ENCODE results near the gene NXF3.

The NXF3 gene

GRCh38 chrX:103066606-103067005 lies 26.3 kb downstream of the NXF3 start:
- POLR2A ChIA-PET = no interaction called here
- no peak for TF ChIP-seq CTCF (IDR thresholded peaks at IDR 0.05; ENCODE audit: insufficient read depth, low read length, missing control alignments)
- CTCF ChIA-PET = no interaction called here

GRCh38 chrX:103063918-103064434 lies 29.0 kb downstream of the NXF3 start, which contains the start of gene BEX1:
BEX1 (minus strand) TSS chrX:103064171; CDS start chrX:103063274, 897 bp downstream.
- no peak for TF ChIP-seq CTCF (IDR thresholded peaks at IDR 0.05; ENCODE audit: insufficient read depth, low read length, missing control alignments)
- ChIA-PET CTCF (no interaction called here), POLR2A (no interaction called here)
- H3K4me3 ChIP-seq (ENCODE audit: low read depth, low read length) = peak within 1 kb of the TSS; percentile 53
- peak; percentile 3 for DNase-seq (ENCODE audit: low read depth, low spot score)

More at GRCh38 chrX:103066606-103067005, 26.3 kb downstream of the NXF3 start:
- no peak overlapping the region for H3K4me3 ChIP-seq (ENCODE audit: low read depth, low read length)
- DNase-seq (ENCODE audit: low read depth, low spot score) = peak; percentile 2

- peak overlapping the region; percentile 53 for H3K4me3 ChIP-seq (ENCODE audit: low read depth, low read length)
- ChIA-PET POLR2A (no interaction called here), CTCF (no interaction called here)
- TF ChIP-seq CTCF (IDR thresholded peaks at IDR 0.05; ENCODE audit: insufficient read depth, low read length, missing control alignments) = no peak
- no peak for DNase-seq (ENCODE audit: low read depth, low spot score)
Observed at GRCh38 chrX:103063191-103063845, 29.6 kb downstream of the NXF3 start.

GRCh38 chrX:103061486-103061885 lies 31.5 kb downstream of the NXF3 start:
- POLR2A ChIA-PET = no interaction called here
- DNase-seq (ENCODE audit: low read depth, low spot score) = no peak
- no peak for TF ChIP-seq CTCF (IDR thresholded peaks at IDR 0.05; ENCODE audit: insufficient read depth, low read length, missing control alignments)
- CTCF ChIA-PET = no interaction called here
- H3K4me3 ChIP-seq (ENCODE audit: low read depth, low read length) = no peak overlapping the region

GRCh38 chrX:103056902-103057301 lies 36.0 kb downstream of the NXF3 start:
- TF ChIP-seq CTCF (IDR thresholded peaks at IDR 0.05; ENCODE audit: insufficient read depth, low read length, missing control alignments) = no peak
- CTCF ChIA-PET = no interaction called here

GRCh38 chrX:103052625-103053024 lies 40.3 kb downstream of the NXF3 start:
- DNase-seq (ENCODE audit: low read depth, low spot score) = no peak
- ChIA-PET POLR2A (no interaction called here), CTCF (no interaction called here)
- TF ChIP-seq CTCF (IDR thresholded peaks at IDR 0.05; ENCODE audit: insufficient read depth, low read length, missing control alignments) = no peak
- H3K4me3 ChIP-seq (ENCODE audit: low read depth, low read length) = no peak overlapping the region

More at GRCh38 chrX:103056902-103057301, 36.0 kb downstream of the NXF3 start:
- DNase-seq (ENCODE audit: low read depth, low spot score) = no peak
- no peak overlapping the region for H3K4me3 ChIP-seq (ENCODE audit: low read depth, low read length)
- POLR2A ChIA-PET = no interaction called here

Data from AG04449 (cell line).